Neural crest cell (in vitro differentiated cells): Measurements from ENCODE around the gene YPEL4. TPM values are rescaled to one million over a fixed set of nuclear protein-coding genes. Genes with fewer than 3 reads are reported as not detected.
A peak's percentile ranks its signal among the peaks of the same experiment; 100 is the strongest.

Experiments used
- DNase-seq: peaks from one replicate; pipeline ENCODE4 v3.0.0; 2021; ENCODE audit warnings: low read depth, mixed read lengths, low spot score
- H3K27ac Mint-ChIP-seq: one replicate; pipeline ENCODE4 v1.8.0; 2021; ENCODE audit warnings: mild to moderate bottlenecking, mixed read lengths; ENCODE audit not compliant: unreplicated experiment
- H3K27me3 Mint-ChIP-seq: 2 replicates; pipeline ENCODE4 v1.8.0; 2021; ENCODE audit warnings: low read depth, mild to moderate bottlenecking, mixed read lengths
- H3K36me3 Mint-ChIP-seq: 2 replicates; pipeline ENCODE4 v1.8.0; 2021; ENCODE audit warnings: low read depth, mild to moderate bottlenecking, mixed read lengths
- H3K4me1 Mint-ChIP-seq: 2 replicates; pipeline ENCODE4 v1.8.0; 2021; ENCODE audit warnings: mixed read lengths
- H3K4me3 Mint-ChIP-seq: one replicate; pipeline ENCODE4 v1.8.0; 2021; ENCODE audit warnings: mild to moderate bottlenecking, mixed read lengths
- H3K9me3 Mint-ChIP-seq: 2 replicates; pipeline ENCODE4 v1.8.0; 2021; ENCODE audit warnings: mixed read lengths
- CTCF ChIP-seq: fragments of 200-600 bp; sonication (generic); conservative IDR thresholded peaks from 2 replicates; pipeline ENCODE4 v1.5.0; 2021; ENCODE audit warnings: antibody characterized with exemption, mild to moderate bottlenecking
- total RNA-seq: library from RNA; stranded (reverse); gene quantifications from 2 replicates; pipeline ENCODE4 v1.2.1, GENCODE V29; 2021

Gene YPEL4
- total RNA-seq, 1 donor from 2014 or later = 0.37 TPM

- H3K36me3 Mint-ChIP-seq = peaks cover 19% of the 10 kb centered on the region
- H3K4me3 Mint-ChIP-seq = peak overlapping the region; percentile 93
- H3K27me3 Mint-ChIP-seq = peaks cover 56% of the 10 kb centered on the region
- DNase-seq = no peak
- no peak overlapping the region for H3K27ac Mint-ChIP-seq
- peaks cover 92% of the 10 kb centered on the region for H3K4me1 Mint-ChIP-seq
- H3K9me3 Mint-ChIP-seq = no peaks in the 10 kb centered on the region
- no peak for TF ChIP-seq CTCF
Observed at GRCh38 chr11:57645689-57646085, 4.0 kb downstream of the YPEL4 start.

- H3K4me1 Mint-ChIP-seq = peaks cover 92% of the 10 kb centered on the region
- peaks cover 51% of the 10 kb centered on the region for H3K27me3 Mint-ChIP-seq
- H3K4me3 Mint-ChIP-seq = peak overlapping the region; percentile 93
- H3K27ac Mint-ChIP-seq = no peak overlapping the region
- peaks cover 19% of the 10 kb centered on the region for H3K36me3 Mint-ChIP-seq
- no peaks in the 10 kb centered on the region for H3K9me3 Mint-ChIP-seq
- peak; percentile 86 for DNase-seq
- peak; percentile 91 for TF ChIP-seq CTCF
Observed at GRCh38 chr11:57644748-57645688, 4.7 kb downstream of the YPEL4 start.

- H3K27me3 Mint-ChIP-seq = peaks cover 50% of the 10 kb centered on the region
- H3K36me3 Mint-ChIP-seq = peaks cover 23% of the 10 kb centered on the region
- peaks cover 85% of the 10 kb centered on the region for H3K4me1 Mint-ChIP-seq
- no peak for DNase-seq
- no peak overlapping the region for H3K27ac Mint-ChIP-seq
- no peaks in the 10 kb centered on the region for H3K9me3 Mint-ChIP-seq
- peak overlapping the region; percentile 73 for H3K4me3 Mint-ChIP-seq
- TF ChIP-seq CTCF = no peak
Observed at GRCh38 chr11:57643802-57644201, 5.9 kb downstream of the YPEL4 start.

- Mint-ChIP-seq H3K9me3 (no peaks in the 10 kb centered on the region), H3K27me3 (peaks cover 25% of the 10 kb centered on the region), H3K4me3 (peak overlapping the region; percentile 99), H3K27ac (peak overlapping the region; percentile 82), H3K36me3 (peaks cover 23% of the 10 kb centered on the region), H3K4me1 (peaks cover 75% of the 10 kb centered on the region)
- TF ChIP-seq CTCF = peak; percentile 60
- peak; percentile 46 for DNase-seq
Observed at GRCh38 chr11:57641011-57641807, 8.5 kb downstream of the YPEL4 start.

GRCh38 chr11:57640068-57640800 is 9.5 kb downstream of the YPEL4 start:
- no peak for TF ChIP-seq CTCF
- no peaks in the 10 kb centered on the region for H3K9me3 Mint-ChIP-seq
- H3K4me1 Mint-ChIP-seq = peaks cover 66% of the 10 kb centered on the region
- H3K27me3 Mint-ChIP-seq = peaks cover 22% of the 10 kb centered on the region
- peaks cover 23% of the 10 kb centered on the region for H3K36me3 Mint-ChIP-seq
- peak overlapping the region; percentile 98 for H3K27ac Mint-ChIP-seq
- no peak for DNase-seq
- peak overlapping the region; percentile 99 for H3K4me3 Mint-ChIP-seq
